H1 (cell line): ENCODE measurements around the gene CUX1. TPM values are rescaled to one million over a fixed set of nuclear protein-coding genes. Genes with fewer than 3 reads are reported as not detected.
A peak's percentile ranks its signal among the peaks of the same experiment; 100 is the strongest.

Experiments used
- CTCF ChIA-PET: fragments of 300-600 bp; sonication (Branson Sonifier 250); formaldehyde crosslinking; loops from one replicate; lab custom pipeline; 2021; ENCODE audit not compliant: partially characterized antibody; lab: Charles Lee
- POLR2A ChIA-PET: fragments of 300-600 bp; sonication (Branson Sonifier 250); formaldehyde crosslinking; loops from one replicate; lab custom pipeline; 2021; ENCODE audit warnings: inconsistent platforms; ENCODE audit not compliant: partially characterized antibody; lab: Charles Lee
- DNase-seq, 2 experiments: peaks; one replicate each; pipeline versions ENCODE4 v3.0.0 to v3.0.0-alpha.2; 2010 to 2022; ENCODE audit warnings: low spot score in 2 of 2, low read depth in 1 of 2, mixed read lengths in 1 of 2
- FAIRE-seq: peaks from 2 replicates; lab custom pipeline; 2011; peaks lifted over from hg19 to GRCh38; lab: Jason Lieb, UNC
- H2AFZ ChIP-seq: 2 replicates; pipeline ENCODE4 v1.8.1; 2012; ENCODE audit warnings: low read length, inconsistent platforms
- H2AK5ac ChIP-seq: 2 replicates; pipeline ENCODE4 v1.6.1; 2013; ENCODE audit warnings: low read depth, low read length
- H2BK120ac ChIP-seq: replicated peaks from 2 replicates; pipeline ENCODE3; 2013; ENCODE audit warnings: low read depth, low read length, inconsistent platforms
- H2BK12ac ChIP-seq: 2 replicates; pipeline ENCODE4 v1.6.1; 2013; ENCODE audit warnings: low read depth, low read length
- H2BK15ac ChIP-seq: 2 replicates; pipeline ENCODE4 v1.6.1; 2013; ENCODE audit warnings: low read length
- H2BK20ac ChIP-seq: 2 replicates; pipeline ENCODE4 v1.6.1; 2013; ENCODE audit warnings: low read length
- H2BK5ac ChIP-seq: 2 replicates; pipeline ENCODE4 v1.6.1; 2013; ENCODE audit warnings: low read depth, low read length
- H3K14ac ChIP-seq: 2 replicates; pipeline ENCODE4 v1.6.1; 2013; ENCODE audit warnings: inconsistent platforms; ENCODE audit not compliant: insufficient read length
- H3K18ac ChIP-seq: 2 replicates; pipeline ENCODE4 v1.6.1; 2013; ENCODE audit warnings: low read length; ENCODE audit errors: extremely low read depth
- H3K23ac ChIP-seq: 2 replicates; pipeline ENCODE4 v1.6.1; 2013; ENCODE audit warnings: inconsistent platforms; ENCODE audit not compliant: insufficient read length
- H3K23me2 ChIP-seq: 2 replicates; pipeline ENCODE4 v1.6.1; 2013; ENCODE audit warnings: low read depth, low read length
- H3K27ac ChIP-seq: 2 replicates; pipeline ENCODE4 v1.6.1; 2011; ENCODE audit warnings: low read depth, low read length, inconsistent platforms
- H3K27me3 ChIP-seq, 4 experiments: replicated peaks in 1 of 4; 1 replicate in 1 of 4; 2 replicates in 3 of 4; pipeline versions ENCODE4 v1.6.1 to v1.8.1; 2011 to 2013; ENCODE audit warnings: low read length in 3 of 4, mild to moderate bottlenecking in 3 of 4, inconsistent platforms in 2 of 4, mixed read lengths in 2 of 4, moderate library complexity in 1 of 4; ENCODE audit not compliant: control insufficient read depth in 3 of 4, insufficient read depth in 3 of 4; ENCODE audit errors: extremely low read depth in 1 of 4
- H3K36me3 ChIP-seq, 4 experiments: 2 replicates each; pipeline versions ENCODE4 v1.6.1 to v1.8.1; 2011 to 2013; ENCODE audit warnings: mild to moderate bottlenecking in 4 of 4, low read length in 3 of 4, moderate library complexity in 2 of 4, control low read depth in 1 of 4, inconsistent platforms in 1 of 4; ENCODE audit not compliant: insufficient read depth in 4 of 4, control insufficient read depth in 2 of 4
- H3K4ac ChIP-seq: replicated peaks from 2 replicates; pipeline ENCODE3; 2013; ENCODE audit warnings: low read length, low read depth, mixed read lengths, inconsistent platforms; ENCODE audit not compliant: insufficient read length
- H3K4me1 ChIP-seq, 4 experiments: replicated peaks in 1 of 4; 1 replicate in 1 of 4; 2 replicates in 3 of 4; pipeline versions ENCODE4 v1.6.1 to v1.8.1; 2011 to 2013; ENCODE audit warnings: low read length in 3 of 4, inconsistent platforms in 2 of 4, mixed read lengths in 1 of 4; ENCODE audit not compliant: insufficient read depth in 4 of 4, control insufficient read depth in 3 of 4
- H3K4me2 ChIP-seq, 2 experiments: 2 replicates each; pipeline versions ENCODE4 v1.6.1 to v1.8.1; 2011 to 2013; ENCODE audit warnings: low read depth in 2 of 2, low read length in 2 of 2, control low read depth in 1 of 2, inconsistent platforms in 1 of 2, mild to moderate bottlenecking in 1 of 2; ENCODE audit not compliant: insufficient read depth in 1 of 2
- H3K4me3 ChIP-seq, 4 experiments: fragments of 200-600, 300-600 bp in 1 of 4; sonication (generic), shearing (Covaris generic), sonication (Bioruptor Twin) in 1 of 4; 2 replicates each; pipeline versions ENCODE4 v1.5.1 to v1.8.1; 2011 to 2016; ENCODE audit warnings: low read length in 4 of 4, low read depth in 3 of 4, control low read depth in 2 of 4, inconsistent platforms in 2 of 4, mild to moderate bottlenecking in 2 of 4, mixed read lengths in 1 of 4, moderate library complexity in 1 of 4; ENCODE audit not compliant: insufficient read depth in 2 of 4; ENCODE audit errors: extremely low read depth in 1 of 4
- H3K56ac ChIP-seq: replicated peaks from 2 replicates; pipeline ENCODE3; 2013; ENCODE audit warnings: low read depth, mild to moderate bottlenecking, mixed read lengths, low read length, inconsistent platforms; ENCODE audit not compliant: insufficient read length
- H3K79me1 ChIP-seq: 2 replicates; pipeline ENCODE4 v1.6.1; 2013; ENCODE audit warnings: low read depth, low read length, control low read depth
- H3K79me2 ChIP-seq, 2 experiments: 2 replicates each; pipeline versions ENCODE4 v1.6.1 to v1.8.1; 2012 to 2013; ENCODE audit warnings: low read length in 2 of 2, mild to moderate bottlenecking in 2 of 2, inconsistent platforms in 1 of 2; ENCODE audit not compliant: insufficient read depth in 2 of 2, control insufficient read depth in 1 of 2
- H3K9ac ChIP-seq, 4 experiments: replicated peaks in 1 of 4; 1 replicate in 1 of 4; 2 replicates in 3 of 4; pipeline versions ENCODE4 v1.6.1 to v1.8.1; 2011 to 2013; ENCODE audit warnings: low read depth in 3 of 4, low read length in 3 of 4, control low read depth in 2 of 4, mild to moderate bottlenecking in 2 of 4, moderate library complexity in 2 of 4, inconsistent platforms in 1 of 4; ENCODE audit errors: extremely low read depth in 1 of 4
- H3K9me3 ChIP-seq, 2 experiments: 2 replicates each; pipeline versions ENCODE4 v1.6.1 to v1.8.1; 2012 to 2013; ENCODE audit warnings: mild to moderate bottlenecking in 2 of 2, moderate library complexity in 2 of 2, control low read depth in 1 of 2, inconsistent platforms in 1 of 2, low read depth in 1 of 2, low read length in 1 of 2, mixed read lengths in 1 of 2; ENCODE audit not compliant: insufficient read depth in 2 of 2
- H4K20me1 ChIP-seq, 2 experiments: replicated peaks in 1 of 2; 2 replicates each; pipeline versions ENCODE3 to v1.8.1; 2011 to 2013; ENCODE audit warnings: inconsistent platforms in 2 of 2, low read length in 2 of 2, mild to moderate bottlenecking in 1 of 2; ENCODE audit not compliant: insufficient read depth in 2 of 2, control insufficient read depth in 1 of 2
- H4K5ac ChIP-seq: 2 replicates; pipeline ENCODE4 v1.6.1; 2013; ENCODE audit warnings: low read length, low read depth, mixed read lengths, inconsistent platforms; ENCODE audit not compliant: insufficient read length
- H4K8ac ChIP-seq: 2 replicates; pipeline ENCODE4 v1.8.0; 2013; ENCODE audit warnings: mild to moderate bottlenecking, moderate library complexity, low read length, inconsistent platforms; ENCODE audit not compliant: insufficient read depth; ENCODE audit errors: extremely low read depth
- H4K91ac ChIP-seq: replicated peaks from 2 replicates; pipeline ENCODE3; 2013; ENCODE audit warnings: low read length, mixed read lengths, inconsistent platforms; ENCODE audit not compliant: insufficient read length
- CREB1 ChIP-seq: IDR thresholded peaks from 2 replicates; pipeline ENCODE4 v1.6.1; 2012; ENCODE audit warnings: inconsistent platforms
- EZH2 ChIP-seq: fragments of 200-600 bp; sonication (generic); IDR thresholded peaks from 2 replicates; pipeline ENCODE4 v1.7.1; 2012; ENCODE audit warnings: low read depth, mild to moderate bottlenecking, moderate library complexity, low read length, inconsistent platforms; ENCODE audit not compliant: severe bottlenecking
- FOSL1 ChIP-seq: IDR thresholded peaks from 2 replicates; pipeline ENCODE4 v1.6.1; 2011; ENCODE audit warnings: mild to moderate bottlenecking, low read depth, low read length, moderate library complexity; ENCODE audit not compliant: insufficient read depth
- HDAC2 ChIP-seq, 2 experiments: fragments of 300-600 bp in 1 of 2; sonication (generic) in 1 of 2; IDR thresholded peaks; 2 replicates each; pipeline ENCODE4 v1.6.1; 2011 to 2012; ENCODE audit warnings: low read depth in 2 of 2, low read length in 2 of 2, mild to moderate bottlenecking in 2 of 2, moderate library complexity in 2 of 2, borderline replicate concordance in 1 of 2, inconsistent platforms in 1 of 2
- POLR2AphosphoS5 ChIP-seq: IDR thresholded peaks from 2 replicates; pipeline ENCODE4 v1.6.1; 2011; ENCODE audit warnings: low read depth, low read length
- RAD21 ChIP-seq, 2 experiments: IDR thresholded peaks in 1 of 2; conservative IDR thresholded peaks in 1 of 2; 2 replicates each; pipeline ENCODE4 v1.6.1; 2011; ENCODE audit warnings: low read depth in 2 of 2, low read length in 2 of 2, improper control_type of control experiment in 1 of 2, inconsistent platforms in 1 of 2, mild to moderate bottlenecking in 1 of 2, moderate library complexity in 1 of 2
- TAF1 ChIP-seq: IDR thresholded peaks from 2 replicates; pipeline ENCODE4 v1.6.1; 2011; ENCODE audit warnings: mild to moderate bottlenecking, low read depth, low read length
- USF2 ChIP-seq: IDR thresholded peaks from 2 replicates; pipeline ENCODE4 v1.6.1; 2011; ENCODE audit warnings: low read length, improper control_type of control experiment
- WGBS, 2 experiments: shearing (Covaris generic) in 1 of 2; methylation state at CpG; one replicate each; pipeline versions ENCODE4 v1.1.6 to v1.1.7; 2013 to 2015; ENCODE audit warnings: low lambda C conversion rate in 2 of 2, mixed read lengths in 2 of 2, inconsistent platforms in 1 of 2, low coverage in 1 of 2, missing lambda C conversion rate in 1 of 2; ENCODE audit not compliant: insufficient replicate concordance in 2 of 2, insufficient coverage in 1 of 2, insufficient read length in 1 of 2; ENCODE audit errors: extremely low coverage in 1 of 2, missing lambda C conversion rate in 1 of 2; 5-methylcytosine and 5-hydroxymethylcytosine counted together
- polyA plus RNA-seq, 7 experiments: library from polyadenylated mRNA; depleted of rRNA in 3 of 7; stranded (reverse) in 5 of 7; unstranded in 2 of 7; fragments of >200 nt in 5 of 7; fragments of 200-250 nt in 2 of 7; gene quantifications; 1 replicate in 5 of 7; 2 replicates in 1 of 7; 4 replicates in 1 of 7; pipeline versions ENCODE4 v1.2.1 to v1.2.3, GENCODE V29; 2011 to 2013; ENCODE audit warnings: missing spikeins in 2 of 7, mixed read lengths in 2 of 7
- total RNA-seq: library from RNA; stranded (reverse); fragmentation: NEBNext Ultra II Directional; extraction: Animal tissue kit (Norgen Biotek cat#: 25700); gene quantifications from 2 replicates; pipeline ENCODE4 v1.2.1, GENCODE V29; 2021

The CUX1 gene
- total and polyA plus RNA-seq, 2 of the 8 experiments (the other 6 are each of a cell fraction or from before 2014, with no cell fraction given), result 21.6 to 65.9 TPM

DNA sequence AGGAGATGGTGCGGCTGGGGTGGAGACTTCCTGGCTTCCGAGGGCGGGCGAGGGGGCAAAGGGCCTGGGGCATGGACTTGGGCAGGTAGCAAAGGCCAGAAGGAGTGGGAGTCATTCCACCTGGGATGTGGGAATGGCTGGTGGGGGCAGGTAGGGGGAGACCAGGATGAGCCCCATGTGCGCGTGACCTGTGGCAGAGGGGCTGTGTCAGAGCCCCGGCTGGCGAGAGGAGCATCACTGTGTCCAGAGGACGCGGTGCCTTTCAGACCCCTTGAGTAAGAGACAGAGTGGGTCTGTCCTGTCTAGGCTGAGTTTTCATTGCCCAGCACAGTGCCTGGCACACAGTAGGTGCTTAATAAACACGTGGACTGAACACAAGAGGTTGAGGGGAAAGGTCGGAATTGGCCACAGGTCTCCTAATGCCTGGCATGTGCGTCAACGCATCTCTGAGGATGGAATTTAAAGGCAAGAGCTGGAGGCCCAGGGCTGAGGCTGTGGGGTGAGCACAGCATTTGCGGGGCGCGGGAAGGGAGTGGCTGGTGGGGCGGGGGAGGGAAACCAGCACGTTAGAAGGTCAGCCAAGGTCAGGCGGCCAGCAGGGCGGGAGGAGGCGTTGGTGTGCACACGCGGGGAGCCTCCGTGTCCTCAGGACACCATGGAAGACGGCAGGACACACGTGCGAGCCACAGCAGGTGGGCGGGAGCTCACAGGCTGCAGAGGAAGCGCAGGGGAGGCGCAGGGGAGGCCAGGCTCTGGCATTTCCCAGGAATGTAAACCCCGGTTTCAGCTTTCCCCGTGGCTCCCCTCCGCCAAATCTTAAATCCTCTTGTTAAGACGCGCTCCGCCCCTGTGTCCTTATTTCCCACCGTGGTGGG lies 51.8 kb downstream of the CUX1 start:
- H2BK20ac ChIP-seq, result peak overlapping the region; percentile 28; the same call in 1 of the 2 replicates
- H3K4me1 ChIP-seq, result peaks cover 3 to 32% (median 25%) of the 10 kb centered on the region in 4 experiments
- TF ChIP-seq TAF1, result no peak
- TF ChIP-seq CREB1, result peak; percentile 16; the same call in 1 of the 2 replicates
- no peak for TF ChIP-seq EZH2
- TF ChIP-seq USF2, result no peak
- no peak for TF ChIP-seq FOSL1
- no peak for TF ChIP-seq RAD21 (IDR thresholded peaks at IDR 0.05 in 1 of 2, conservative IDR thresholded peaks at IDR 0.05 in 1 of 2; ENCODE audit: low read depth in 2 of 2, low read length in 2 of 2)
- TF ChIP-seq POLR2AphosphoS5, result peak; percentile 16; the same call in 1 of the 2 replicates
- peak in 1 of 2 experiments; percentile 44; a peak in 1 of 4 replicates for TF ChIP-seq HDAC2 (IDR thresholded peaks at IDR 0.05; ENCODE audit: borderline replicate concordance in 1 of 2, low read depth in 2 of 2, low read length in 2 of 2)

More for the DNA sequence above, 51.8 kb downstream of the CUX1 start:
- peak overlapping the region; percentile 77 for H2BK12ac ChIP-seq
- peak overlapping the region; percentile 66 for H4K91ac ChIP-seq
- H4K5ac ChIP-seq, result peak overlapping the region; percentile 62
- WGBS, 2 experiments, result 67% methylated on average over 22 of the region's 38 CpGs; no CpG with 5 or more reads in 1 of the 2 experiments
- peak overlapping the region; percentile 18 for H2AK5ac ChIP-seq
- H4K20me1 ChIP-seq, result peaks cover 19 to 28% of the 10 kb centered on the region in 2 experiments
- CTCF ChIA-PET, result interaction anchor here (0.8 to 2.3 kb wide), 14 partner anchors 9 to 180 kb away, joined by 3 to 12 read pairs (median 4); no protein-coding TSS in a partner anchor
- peaks cover 24% of the 10 kb centered on the region for H3K79me1 ChIP-seq
- no peak overlapping the region for H3K14ac ChIP-seq
- peak overlapping the region; percentile 34 for H3K18ac ChIP-seq
- peak overlapping the region; percentile 73 for H4K8ac ChIP-seq
- H2BK15ac ChIP-seq, result peak overlapping the region; percentile 34; the same call in 1 of the 2 replicates
- H3K56ac ChIP-seq, result no peak overlapping the region
- no peaks in the 10 kb centered on the region for H3K27me3 ChIP-seq
- no peak overlapping the region for H2BK120ac ChIP-seq
- H3K9ac ChIP-seq, result peak overlapping the region in 2 of 4 experiments; percentile 16 to 34; a peak in 2 of 7 replicates
- H3K9me3 ChIP-seq, result no peaks in the 10 kb centered on the region
- H3K23ac ChIP-seq, result no peak overlapping the region
- H3K23me2 ChIP-seq, result 0 out of 2 replicates have a peak, but pooled peaks cover 6% of the 10 kb centered on the region
- H2AFZ ChIP-seq, result no peak overlapping the region
- DNase-seq, result peak in 1 of 2 experiments; percentile 81
- H3K36me3 ChIP-seq, result no peaks in the 10 kb centered on the region; a peak in 1 of 8 replicates
- H3K4ac ChIP-seq, result peak overlapping the region; percentile 66
- H3K4me3 ChIP-seq, result peak overlapping the region in 2 of 4 experiments; percentile 11 to 30; a peak in 1 of 8 replicates
- peaks cover 11 to 100% of the 10 kb centered on the region in 2 experiments for H3K79me2 ChIP-seq
- peak overlapping the region; percentile 66 for H3K27ac ChIP-seq
- H3K4me2 ChIP-seq, result peak overlapping the region; percentile 27 to 69; a peak in 3 of 4 replicates
- POLR2A ChIA-PET, result interaction anchor here (0.5 to 1.7 kb wide), 8 partner anchors 8 to 126 kb away, joined by 3 to 7 read pairs (median 3); no protein-coding TSS in a partner anchor
- H2BK5ac ChIP-seq, result peak overlapping the region; percentile 92
- FAIRE-seq, result no peak
